ENCODE results near the gene KIDINS220.

KIDINS220 gene

DNA sequence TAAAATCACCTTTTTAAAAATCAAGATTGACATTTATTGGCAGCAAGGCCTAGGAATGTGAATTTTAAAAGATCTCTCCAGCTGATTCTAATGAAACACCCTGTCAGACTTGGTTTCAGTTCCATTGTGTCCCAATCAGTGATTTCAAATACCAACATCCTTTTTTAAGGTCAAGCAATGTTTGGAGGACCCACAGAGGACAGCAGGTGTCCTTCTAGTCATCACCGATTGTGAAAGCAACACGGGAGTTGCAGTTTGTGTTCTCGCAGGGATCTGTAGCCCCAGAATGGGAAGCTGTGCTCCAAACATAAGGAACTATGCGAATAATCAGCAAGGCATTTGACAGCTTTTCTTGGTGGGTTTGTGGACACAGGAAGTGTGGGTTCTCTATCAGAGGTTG, 4.5 kb upstream of the KIDINS220 start:
- no peak for ATAC-seq
- TF ChIP-seq, protein P1, sequence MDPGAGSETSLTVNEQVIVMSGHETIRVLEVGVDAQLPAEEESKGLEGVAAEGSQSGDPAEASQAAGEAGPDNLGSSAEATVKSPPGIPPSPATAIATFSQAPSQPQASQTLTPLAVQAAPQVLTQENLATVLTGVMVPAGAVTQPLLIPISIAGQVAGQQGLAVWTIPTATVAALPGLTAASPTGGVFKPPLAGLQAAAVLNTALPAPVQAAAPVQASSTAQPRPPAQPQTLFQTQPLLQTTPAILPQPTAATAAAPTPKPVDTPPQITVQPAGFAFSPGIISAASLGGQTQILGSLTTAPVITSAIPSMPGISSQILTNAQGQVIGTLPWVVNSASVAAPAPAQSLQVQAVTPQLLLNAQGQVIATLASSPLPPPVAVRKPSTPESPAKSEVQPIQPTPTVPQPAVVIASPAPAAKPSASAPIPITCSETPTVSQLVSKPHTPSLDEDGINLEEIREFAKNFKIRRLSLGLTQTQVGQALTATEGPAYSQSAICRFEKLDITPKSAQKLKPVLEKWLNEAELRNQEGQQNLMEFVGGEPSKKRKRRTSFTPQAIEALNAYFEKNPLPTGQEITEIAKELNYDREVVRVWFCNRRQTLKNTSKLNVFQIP (CRISPR knock-in tag; IDR thresholded peaks at IDR 0.05; ENCODE audit: borderline replicate concordance, low read depth), result no peak
- TF ChIP-seq GLIS3 (CRISPR knock-in tag; IDR thresholded peaks at IDR 0.05), result no peak
- no peak for TF ChIP-seq TCF4 (CRISPR knock-in tag; IDR thresholded peaks at IDR 0.05; ENCODE audit: borderline replicate concordance)
- TF ChIP-seq, protein P2, sequence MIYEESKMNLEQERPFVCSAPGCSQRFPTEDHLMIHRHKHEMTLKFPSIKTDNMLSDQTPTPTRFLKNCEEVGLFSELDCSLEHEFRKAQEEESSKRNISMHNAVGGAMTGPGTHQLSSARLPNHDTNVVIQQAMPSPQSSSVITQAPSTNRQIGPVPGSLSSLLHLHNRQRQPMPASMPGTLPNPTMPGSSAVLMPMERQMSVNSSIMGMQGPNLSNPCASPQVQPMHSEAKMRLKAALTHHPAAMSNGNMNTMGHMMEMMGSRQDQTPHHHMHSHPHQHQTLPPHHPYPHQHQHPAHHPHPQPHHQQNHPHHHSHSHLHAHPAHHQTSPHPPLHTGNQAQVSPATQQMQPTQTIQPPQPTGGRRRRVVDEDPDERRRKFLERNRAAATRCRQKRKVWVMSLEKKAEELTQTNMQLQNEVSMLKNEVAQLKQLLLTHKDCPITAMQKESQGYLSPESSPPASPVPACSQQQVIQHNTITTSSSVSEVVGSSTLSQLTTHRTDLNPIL (CRISPR knock-in tag; IDR thresholded peaks at IDR 0.05; ENCODE audit: low read depth), result no peak
- TF ChIP-seq BACH2 (CRISPR knock-in tag; IDR thresholded peaks at IDR 0.05; ENCODE audit: borderline replicate concordance), result no peak
- no peak for TF ChIP-seq ISL1 (CRISPR knock-in tag; IDR thresholded peaks at IDR 0.05)
- TF ChIP-seq ZNF565 (CRISPR knock-in tag; conservative IDR thresholded peaks at IDR 0.05; ENCODE audit: low read depth), result no peak
- no peak for TF ChIP-seq ARNTL (CRISPR knock-in tag; IDR thresholded peaks at IDR 0.05; ENCODE audit: borderline replicate concordance, low read depth)
- TF ChIP-seq RARB (CRISPR knock-in tag; IDR thresholded peaks at IDR 0.05), result no peak

DNA sequence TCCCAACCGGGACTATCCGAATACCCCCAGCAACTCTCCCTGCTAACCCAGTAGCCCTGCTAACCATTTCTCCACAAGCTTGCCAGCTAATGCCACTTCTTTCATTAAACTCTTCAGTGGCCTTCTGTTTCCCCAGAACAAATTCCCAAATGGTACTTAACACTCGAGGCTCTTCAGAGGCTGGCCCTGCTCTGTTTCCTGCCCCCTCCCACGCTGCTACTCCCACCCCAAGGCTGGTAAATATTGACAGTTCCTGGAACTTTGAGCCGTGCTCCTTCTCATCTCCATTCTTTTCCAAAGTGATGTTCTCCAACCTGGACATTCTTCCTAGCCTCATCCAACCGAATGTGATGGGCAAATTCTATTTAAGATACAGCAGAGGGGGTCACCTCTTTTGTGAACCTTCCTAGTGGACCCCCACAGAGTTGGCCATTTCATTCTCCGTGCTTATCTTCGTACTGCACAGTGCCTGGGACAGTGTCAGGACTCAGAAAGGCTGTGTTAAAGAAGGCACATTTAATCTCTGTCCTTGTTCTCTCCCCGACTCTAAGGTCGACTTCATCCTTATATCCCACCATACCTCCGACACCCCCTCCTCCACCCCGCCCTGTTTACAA, 3.2 kb upstream of the KIDINS220 start:
- TF ChIP-seq ISL1 (CRISPR knock-in tag; IDR thresholded peaks at IDR 0.05) (no peak), ESRRG (CRISPR knock-in tag; IDR thresholded peaks at IDR 0.05) (no peak), ZNF8 (CRISPR knock-in tag; IDR thresholded peaks at IDR 0.05) (no peak), TOX (CRISPR knock-in tag; IDR thresholded peaks at IDR 0.05; ENCODE audit: borderline replicate concordance) (no peak), BACH2 (CRISPR knock-in tag; IDR thresholded peaks at IDR 0.05; ENCODE audit: borderline replicate concordance) (no peak), SNAI2 (CRISPR knock-in tag; IDR thresholded peaks at IDR 0.05) (no peak), OSR1 (CRISPR knock-in tag; IDR thresholded peaks at IDR 0.05) (no peak), TCF4 (CRISPR knock-in tag; IDR thresholded peaks at IDR 0.05; ENCODE audit: borderline replicate concordance) (no peak), GLIS3 (CRISPR knock-in tag; IDR thresholded peaks at IDR 0.05) (no peak), ZFP3 (CRISPR knock-in tag; IDR thresholded peaks at IDR 0.05) (no peak), CSDC2 (CRISPR knock-in tag; IDR thresholded peaks at IDR 0.05) (no peak), ZNF70 (CRISPR knock-in tag; IDR thresholded peaks at IDR 0.05) (no peak), PPARA (CRISPR knock-in tag; IDR thresholded peaks at IDR 0.05; ENCODE audit: borderline replicate concordance) (no peak), ZFP30 (CRISPR knock-in tag; IDR thresholded peaks at IDR 0.05) (no peak)
- TF ChIP-seq, protein P3, sequence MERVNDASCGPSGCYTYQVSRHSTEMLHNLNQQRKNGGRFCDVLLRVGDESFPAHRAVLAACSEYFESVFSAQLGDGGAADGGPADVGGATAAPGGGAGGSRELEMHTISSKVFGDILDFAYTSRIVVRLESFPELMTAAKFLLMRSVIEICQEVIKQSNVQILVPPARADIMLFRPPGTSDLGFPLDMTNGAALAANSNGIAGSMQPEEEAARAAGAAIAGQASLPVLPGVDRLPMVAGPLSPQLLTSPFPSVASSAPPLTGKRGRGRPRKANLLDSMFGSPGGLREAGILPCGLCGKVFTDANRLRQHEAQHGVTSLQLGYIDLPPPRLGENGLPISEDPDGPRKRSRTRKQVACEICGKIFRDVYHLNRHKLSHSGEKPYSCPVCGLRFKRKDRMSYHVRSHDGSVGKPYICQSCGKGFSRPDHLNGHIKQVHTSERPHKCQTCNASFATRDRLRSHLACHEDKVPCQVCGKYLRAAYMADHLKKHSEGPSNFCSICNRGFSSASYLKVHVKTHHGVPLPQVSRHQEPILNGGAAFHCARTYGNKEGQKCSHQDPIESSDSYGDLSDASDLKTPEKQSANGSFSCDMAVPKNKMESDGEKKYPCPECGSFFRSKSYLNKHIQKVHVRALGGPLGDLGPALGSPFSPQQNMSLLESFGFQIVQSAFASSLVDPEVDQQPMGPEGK (CRISPR knock-in tag; IDR thresholded peaks at IDR 0.05; ENCODE audit: borderline replicate concordance), result no peak
- TF ChIP-seq, protein P1 (CRISPR knock-in tag; IDR thresholded peaks at IDR 0.05; ENCODE audit: borderline replicate concordance, low read depth), result no peak
- TF ChIP-seq, protein P2 (CRISPR knock-in tag; IDR thresholded peaks at IDR 0.05; ENCODE audit: low read depth), result no peak
- TF ChIP-seq, protein P4, sequence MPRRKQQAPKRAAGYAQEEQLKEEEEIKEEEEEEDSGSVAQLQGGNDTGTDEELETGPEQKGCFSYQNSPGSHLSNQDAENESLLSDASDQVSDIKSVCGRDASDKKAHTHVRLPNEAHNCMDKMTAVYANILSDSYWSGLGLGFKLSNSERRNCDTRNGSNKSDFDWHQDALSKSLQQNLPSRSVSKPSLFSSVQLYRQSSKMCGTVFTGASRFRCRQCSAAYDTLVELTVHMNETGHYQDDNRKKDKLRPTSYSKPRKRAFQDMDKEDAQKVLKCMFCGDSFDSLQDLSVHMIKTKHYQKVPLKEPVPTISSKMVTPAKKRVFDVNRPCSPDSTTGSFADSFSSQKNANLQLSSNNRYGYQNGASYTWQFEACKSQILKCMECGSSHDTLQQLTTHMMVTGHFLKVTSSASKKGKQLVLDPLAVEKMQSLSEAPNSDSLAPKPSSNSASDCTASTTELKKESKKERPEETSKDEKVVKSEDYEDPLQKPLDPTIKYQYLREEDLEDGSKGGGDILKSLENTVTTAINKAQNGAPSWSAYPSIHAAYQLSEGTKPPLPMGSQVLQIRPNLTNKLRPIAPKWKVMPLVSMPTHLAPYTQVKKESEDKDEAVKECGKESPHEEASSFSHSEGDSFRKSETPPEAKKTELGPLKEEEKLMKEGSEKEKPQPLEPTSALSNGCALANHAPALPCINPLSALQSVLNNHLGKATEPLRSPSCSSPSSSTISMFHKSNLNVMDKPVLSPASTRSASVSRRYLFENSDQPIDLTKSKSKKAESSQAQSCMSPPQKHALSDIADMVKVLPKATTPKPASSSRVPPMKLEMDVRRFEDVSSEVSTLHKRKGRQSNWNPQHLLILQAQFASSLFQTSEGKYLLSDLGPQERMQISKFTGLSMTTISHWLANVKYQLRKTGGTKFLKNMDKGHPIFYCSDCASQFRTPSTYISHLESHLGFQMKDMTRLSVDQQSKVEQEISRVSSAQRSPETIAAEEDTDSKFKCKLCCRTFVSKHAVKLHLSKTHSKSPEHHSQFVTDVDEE (CRISPR knock-in tag; IDR thresholded peaks at IDR 0.05), result no peak
- TF ChIP-seq, protein P5, sequence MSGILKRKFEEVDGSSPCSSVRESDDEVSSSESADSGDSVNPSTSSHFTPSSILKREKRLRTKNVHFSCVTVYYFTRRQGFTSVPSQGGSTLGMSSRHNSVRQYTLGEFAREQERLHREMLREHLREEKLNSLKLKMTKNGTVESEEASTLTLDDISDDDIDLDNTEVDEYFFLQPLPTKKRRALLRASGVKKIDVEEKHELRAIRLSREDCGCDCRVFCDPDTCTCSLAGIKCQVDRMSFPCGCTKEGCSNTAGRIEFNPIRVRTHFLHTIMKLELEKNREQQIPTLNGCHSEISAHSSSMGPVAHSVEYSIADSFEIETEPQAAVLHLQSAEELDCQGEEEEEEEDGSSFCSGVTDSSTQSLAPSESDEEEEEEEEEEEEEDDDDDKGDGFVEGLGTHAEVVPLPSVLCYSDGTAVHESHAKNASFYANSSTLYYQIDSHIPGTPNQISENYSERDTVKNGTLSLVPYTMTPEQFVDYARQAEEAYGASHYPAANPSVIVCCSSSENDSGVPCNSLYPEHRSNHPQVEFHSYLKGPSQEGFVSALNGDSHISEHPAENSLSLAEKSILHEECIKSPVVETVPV (CRISPR knock-in tag; IDR thresholded peaks at IDR 0.05), result no peak
- no peak for ATAC-seq
